ENCODE measurements around the gene HPRT1.
A peak's percentile ranks its signal among the peaks of the same experiment; 100 is the strongest.

The HPRT1 gene

GRCh38 chrX:134543288-134543687, 83.3 kb downstream of the HPRT1 start:
- no peak for DNase-seq

- DNase-seq: no peak
These were observed 84.2 kb downstream of the HPRT1 start for GRCh38 chrX:134544135-134544512.

- peak in 2 of 58 donors; percentile 1 to 2 for DNase-seq
These were observed 84.7 kb downstream of the HPRT1 start for GRCh38 chrX:134544513-134545151.

- DNase-seq: no peak
These were observed 85.5 kb downstream of the HPRT1 start for GRCh38 chrX:134545510-134545909.

GRCh38 chrX:134546187-134546586, 86.2 kb downstream of the HPRT1 start:
- DNase-seq: no peak

- no peak for DNase-seq
These were observed 87.2 kb downstream of the HPRT1 start for GRCh38 chrX:134547047-134547679.

- DNase-seq: no peak
These were observed 88.6 kb downstream of the HPRT1 start for GRCh38 chrX:134548257-134549201.
